GM19023 (cell line): ENCODE results near the gene CFAP100.

Experiments used
- ATAC-seq: cut with Tn5 transposase; IDR thresholded peaks from one replicate; pipeline ENCODE4 v1.9.1; 2021; ENCODE audit warnings: mild to moderate bottlenecking, moderate library complexity; ENCODE audit not compliant: unreplicated experiment

The CFAP100 gene

GRCh38 chr3:126475413-126476114 is 80.9 kb downstream of the CFAP100 start, which contains the start of gene ZXDC:
Gene ZXDC, minus strand, starts transcription at chr3:126475891. Its CDS starts 26 bp downstream, at chr3:126475865.
- peak; percentile 87 for ATAC-seq

GRCh38 chr3:126476166-126477060 is 81.7 kb downstream of the CFAP100 start:
- peak; percentile 24 for ATAC-seq

- no peak for ATAC-seq
These were observed 82.3 kb downstream of the CFAP100 start for GRCh38 chr3:126477061-126477380.

GRCh38 chr3:126478581-126479310 is 84.0 kb downstream of the CFAP100 start:
- ATAC-seq: no peak

- ATAC-seq: no peak
These were observed 84.9 kb downstream of the CFAP100 start for GRCh38 chr3:126479642-126480041.

GRCh38 chr3:126480206-126480605 is 85.5 kb downstream of the CFAP100 start:
- no peak for ATAC-seq

- no peak for ATAC-seq
These were observed 86.2 kb downstream of the CFAP100 start for GRCh38 chr3:126480861-126481260.

- ATAC-seq: no peak
These were observed 87.2 kb downstream of the CFAP100 start for GRCh38 chr3:126481808-126482502.

GRCh38 chr3:126482503-126483255 is 88.0 kb downstream of the CFAP100 start:
- ATAC-seq: no peak

- ATAC-seq: no peak
These were observed 88.6 kb downstream of the CFAP100 start for GRCh38 chr3:126483321-126483761.

GRCh38 chr3:126484148-126484547 is 89.4 kb downstream of the CFAP100 start:
- ATAC-seq: no peak

- no peak for ATAC-seq
These were observed 90.0 kb downstream of the CFAP100 start for GRCh38 chr3:126484662-126485061.

- no peak for ATAC-seq
These were observed 90.6 kb downstream of the CFAP100 start for GRCh38 chr3:126485176-126485897.

- no peak for ATAC-seq
These were observed 91.2 kb downstream of the CFAP100 start for GRCh38 chr3:126485956-126486355.
